ENCODE results near the gene APLF.
"Not testable (repeated sequence)": the region's sequence is repeated elsewhere in the genome, so short reads cannot be mapped to it uniquely, and the experiment has no call there.

Gene APLF

GRCh38 chr2:68537809-68538208 lies 70.4 kb downstream of the APLF start:
- DNase-seq = peak; percentile 83

- peak; percentile 1 for DNase-seq
Measured at GRCh38 chr2:68544811-68545210, 77.4 kb downstream of the APLF start.

GRCh38 chr2:68548396-68548795 lies 81.0 kb downstream of the APLF start:
- no peak for DNase-seq

- no peak for DNase-seq
Measured at GRCh38 chr2:68553098-68553497, 85.7 kb downstream of the APLF start.

- DNase-seq = not testable (repeated sequence)
Measured at GRCh38 chr2:68555425-68556206, 88.2 kb downstream of the APLF start.

- DNase-seq = no peak
Measured at GRCh38 chr2:68556381-68556780, 89.0 kb downstream of the APLF start.

- no peak for DNase-seq
Measured at GRCh38 chr2:68558576-68558975, 91.2 kb downstream of the APLF start.

GRCh38 chr2:68559692-68560091 lies 92.3 kb downstream of the APLF start:
- no peak for DNase-seq

- DNase-seq = no peak
Measured at GRCh38 chr2:68560545-68560944, 93.2 kb downstream of the APLF start.

GRCh38 chr2:68561372-68561771 lies 94.0 kb downstream of the APLF start:
- no peak for DNase-seq

GRCh38 chr2:68562934-68563333 lies 95.5 kb downstream of the APLF start:
- no peak for DNase-seq

GRCh38 chr2:68564426-68564825 lies 97.0 kb downstream of the APLF start:
- no peak for DNase-seq

- no peak for DNase-seq
Measured at GRCh38 chr2:68565273-68565672, 97.9 kb downstream of the APLF start.

GRCh38 chr2:68565858-68566257 lies 98.5 kb downstream of the APLF start:
- no peak for DNase-seq

- DNase-seq = no peak
Measured at GRCh38 chr2:68566362-68566761, 99.0 kb downstream of the APLF start.

GRCh38 chr2:68568116-68568515 lies 100.7 kb downstream of the APLF start:
- no peak for DNase-seq

GRCh38 chr2:68569604-68570003 lies 102.2 kb downstream of the APLF start:
- DNase-seq = no peak

- DNase-seq = not testable (repeated sequence)
Measured at GRCh38 chr2:68570434-68570833, 103.0 kb downstream of the APLF start.

GRCh38 chr2:68574202-68574791 lies 106.9 kb downstream of the APLF start:
- no peak for DNase-seq

GRCh38 chr2:68577183-68577582 lies 109.8 kb downstream of the APLF start:
- DNase-seq = no peak

GRCh38 chr2:68579689-68580088 lies 112.3 kb downstream of the APLF start:
- no peak for DNase-seq

- no peak for DNase-seq
Measured at GRCh38 chr2:68588589-68588988, 121.2 kb downstream of the APLF start.

GRCh38 chr2:68589963-68590362 lies 122.6 kb downstream of the APLF start:
- DNase-seq = no peak

GRCh38 chr2:68590702-68591101 lies 123.3 kb downstream of the APLF start:
- DNase-seq = no peak

GRCh38 chr2:68591225-68591624 lies 123.8 kb downstream of the APLF start:
- DNase-seq = no peak
